HG03045 (cell line): ENCODE results near the gene ZC3H8.

Source experiments
- ATAC-seq: cut with Tn5 transposase; IDR thresholded peaks from one replicate; pipeline ENCODE4 v1.9.1; 2021; ENCODE audit warnings: mild to moderate bottlenecking, moderate library complexity; ENCODE audit not compliant: unreplicated experiment

The ZC3H8 gene

DNA sequence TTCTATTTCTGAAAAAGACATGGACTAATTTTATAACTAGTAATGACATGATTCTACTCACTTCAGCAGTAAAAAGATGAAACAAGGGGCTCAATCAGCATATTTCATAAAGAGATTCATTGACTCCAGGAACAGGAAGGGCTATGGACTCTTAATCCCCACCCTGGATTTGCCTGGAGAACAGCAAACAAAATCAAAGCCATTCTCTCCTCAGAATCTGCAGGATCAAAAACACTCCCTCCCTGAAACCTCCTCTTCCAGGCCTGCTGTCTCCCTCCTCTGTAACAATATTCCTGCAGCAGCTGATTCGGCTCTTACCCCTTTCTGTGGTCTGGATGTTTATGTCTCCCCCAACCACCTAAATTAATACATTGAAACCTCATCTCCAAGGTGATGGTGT is 57.0 kb downstream of the ZC3H8 start:
- ATAC-seq = no peak

GRCh38 chr2:112195950-112196349 is 58.9 kb downstream of the ZC3H8 start:
- no peak for ATAC-seq

DNA sequence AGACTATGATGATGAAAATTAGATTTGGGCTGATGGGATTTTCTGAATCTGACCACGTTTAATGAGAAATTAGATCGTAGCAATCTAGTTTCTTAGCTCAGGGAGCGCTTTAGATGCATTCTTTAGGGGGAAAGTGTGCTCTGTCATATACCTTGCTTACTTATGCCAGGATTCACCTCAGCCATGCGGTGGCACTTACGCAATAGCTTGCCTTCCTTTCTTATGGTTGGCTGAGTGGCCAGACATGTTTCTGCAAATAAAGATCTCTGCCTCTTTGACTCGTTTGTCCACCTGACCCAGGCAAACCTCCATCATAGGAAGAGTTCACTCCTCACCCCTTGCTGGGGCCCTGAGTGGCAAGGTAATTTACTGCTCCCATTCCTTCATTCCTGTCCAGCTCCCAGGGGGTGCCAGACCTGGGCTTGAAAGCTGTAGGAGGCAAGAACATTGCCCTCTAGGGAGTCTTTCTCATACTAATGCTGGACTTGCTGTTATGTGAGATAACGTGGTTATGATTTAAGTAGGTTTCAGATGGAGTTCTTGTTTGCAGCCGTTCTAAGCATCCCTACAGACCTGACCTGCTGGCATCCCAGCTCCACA is 59.6 kb downstream of the ZC3H8 start:
- ATAC-seq = no peak

DNA sequence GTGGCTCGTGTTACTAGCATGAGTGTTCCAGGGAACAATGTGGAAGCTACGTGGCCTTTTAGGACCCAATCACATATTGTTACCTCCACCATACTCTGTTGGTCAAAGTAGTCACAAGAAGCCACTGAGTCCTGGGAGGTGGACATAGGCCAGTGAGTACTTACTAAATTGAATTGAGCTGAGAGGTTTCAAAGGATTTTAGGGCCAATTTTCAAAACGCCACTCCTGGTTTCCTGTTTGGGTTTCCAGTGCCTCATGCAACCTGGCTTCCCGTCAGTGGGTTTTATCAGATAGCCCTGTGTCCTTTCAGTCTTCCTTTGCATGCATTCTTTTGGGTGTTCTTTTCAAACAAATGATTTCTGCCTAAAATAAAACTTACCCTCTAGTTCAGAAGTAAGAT is 60.4 kb downstream of the ZC3H8 start:
- no peak for ATAC-seq

DNA sequence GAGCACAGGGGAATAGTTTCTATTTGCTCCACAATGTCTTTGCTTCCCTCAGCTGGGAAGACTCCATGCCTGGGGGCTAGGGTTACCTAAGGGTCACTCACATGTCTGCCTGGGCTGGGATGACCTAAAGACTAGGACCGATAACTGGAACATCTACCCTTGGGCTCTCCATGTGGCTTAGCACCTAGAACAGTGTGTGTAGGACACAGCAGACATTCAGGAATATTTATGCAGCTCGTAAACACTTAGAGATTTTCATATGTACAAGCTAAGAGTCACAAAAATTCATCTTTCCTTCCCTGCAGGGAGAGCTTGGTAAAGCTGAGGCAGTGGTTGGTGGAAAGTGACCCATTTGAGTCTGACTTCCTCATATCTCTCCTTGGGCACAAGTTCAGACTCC is 60.8 kb downstream of the ZC3H8 start:
- no peak for ATAC-seq

- ATAC-seq = no peak
Measured at GRCh38 chr2:112189001-112189556, 65.8 kb downstream of the ZC3H8 start.

DNA sequence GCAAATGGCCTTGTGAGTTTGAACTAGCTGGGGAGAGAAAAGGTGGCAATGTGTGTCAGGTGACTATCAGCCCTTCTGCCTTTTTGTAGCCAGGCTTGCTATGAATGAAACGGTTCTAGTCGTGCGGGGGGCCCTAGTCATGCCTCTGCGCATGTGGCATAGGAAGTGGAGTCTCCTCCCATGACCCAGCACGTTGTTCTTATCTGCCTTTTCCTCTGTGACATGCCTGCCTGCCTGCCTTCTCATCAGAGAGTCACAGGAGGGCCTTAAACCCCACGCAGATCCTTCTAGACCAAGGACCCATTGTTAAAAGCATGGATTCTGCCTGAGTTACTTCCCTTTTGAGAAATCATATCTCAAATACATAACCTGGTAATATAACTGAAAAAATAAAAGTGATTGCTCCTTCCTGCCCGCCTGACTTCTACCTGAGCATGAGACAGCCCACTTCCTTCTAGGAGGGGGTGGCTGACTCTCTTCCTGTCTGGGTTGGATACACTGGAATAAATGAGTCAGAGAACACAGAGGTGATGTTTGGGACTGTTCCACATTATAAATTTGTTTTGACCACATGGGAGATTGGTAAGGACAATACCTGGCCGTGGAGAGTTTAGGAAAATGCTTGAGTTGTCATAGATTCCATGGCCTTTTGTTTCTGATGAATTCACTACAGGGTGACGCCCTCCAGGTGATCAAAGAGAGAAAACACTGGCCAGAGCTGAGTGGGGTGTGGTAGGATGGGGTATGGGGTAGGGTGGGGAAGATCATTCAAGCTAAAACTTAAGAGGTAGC is 66.8 kb downstream of the ZC3H8 start:
- no peak for ATAC-seq

DNA sequence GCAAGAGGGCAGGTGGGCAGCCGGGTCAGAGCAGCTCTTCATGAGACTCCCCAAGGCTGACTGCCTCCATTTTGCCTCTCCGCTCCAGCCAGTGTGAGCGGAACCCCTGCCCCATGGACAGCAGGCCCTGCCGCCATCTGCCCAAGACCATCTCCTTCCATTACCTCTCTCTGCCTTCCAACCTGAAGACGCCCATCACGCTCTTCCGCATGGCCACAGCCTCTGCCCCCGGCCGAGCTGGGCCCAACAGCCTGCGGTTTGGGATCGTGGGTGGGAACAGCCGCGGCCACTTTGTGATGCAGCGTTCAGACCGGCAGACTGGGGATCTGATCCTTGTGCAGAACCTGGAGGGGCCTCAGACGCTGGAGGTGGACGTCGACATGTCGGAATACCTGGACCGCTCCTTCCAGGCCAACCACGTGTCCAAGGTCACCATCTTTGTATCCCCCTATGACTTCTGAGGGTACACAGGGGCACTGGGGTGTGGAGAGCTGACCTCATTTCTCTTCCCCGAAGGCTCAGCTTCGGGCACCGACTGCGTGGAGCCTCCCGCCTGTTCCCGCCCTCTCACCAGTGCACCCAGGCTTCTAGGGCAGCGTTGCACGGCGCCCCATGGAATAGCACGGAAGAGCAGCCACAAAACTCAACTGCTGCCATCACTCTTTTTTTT is 67.7 kb downstream of the ZC3H8 start:
- no peak for ATAC-seq

DNA sequence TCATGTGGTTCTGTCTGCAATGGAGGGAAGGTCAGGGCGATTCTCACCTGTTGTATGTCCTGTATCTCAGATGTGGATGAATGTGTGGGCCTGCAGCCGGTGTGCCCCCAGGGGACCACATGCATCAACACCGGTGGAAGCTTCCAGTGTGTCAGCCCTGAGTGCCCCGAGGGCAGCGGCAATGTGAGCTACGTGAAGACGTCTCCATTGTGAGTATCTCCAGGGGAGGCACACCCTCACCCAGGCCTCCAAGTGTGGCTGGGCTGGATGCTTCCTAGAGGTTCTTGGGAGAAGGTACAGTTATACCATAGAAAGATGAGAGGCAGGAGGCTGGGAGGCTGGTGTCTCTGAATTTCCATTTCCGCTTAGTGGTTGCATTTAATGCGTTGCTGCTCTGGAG is 69.7 kb downstream of the ZC3H8 start:
- ATAC-seq = no peak

GRCh38 chr2:112184121-112184520 is 70.7 kb downstream of the ZC3H8 start:
- no peak for ATAC-seq

DNA sequence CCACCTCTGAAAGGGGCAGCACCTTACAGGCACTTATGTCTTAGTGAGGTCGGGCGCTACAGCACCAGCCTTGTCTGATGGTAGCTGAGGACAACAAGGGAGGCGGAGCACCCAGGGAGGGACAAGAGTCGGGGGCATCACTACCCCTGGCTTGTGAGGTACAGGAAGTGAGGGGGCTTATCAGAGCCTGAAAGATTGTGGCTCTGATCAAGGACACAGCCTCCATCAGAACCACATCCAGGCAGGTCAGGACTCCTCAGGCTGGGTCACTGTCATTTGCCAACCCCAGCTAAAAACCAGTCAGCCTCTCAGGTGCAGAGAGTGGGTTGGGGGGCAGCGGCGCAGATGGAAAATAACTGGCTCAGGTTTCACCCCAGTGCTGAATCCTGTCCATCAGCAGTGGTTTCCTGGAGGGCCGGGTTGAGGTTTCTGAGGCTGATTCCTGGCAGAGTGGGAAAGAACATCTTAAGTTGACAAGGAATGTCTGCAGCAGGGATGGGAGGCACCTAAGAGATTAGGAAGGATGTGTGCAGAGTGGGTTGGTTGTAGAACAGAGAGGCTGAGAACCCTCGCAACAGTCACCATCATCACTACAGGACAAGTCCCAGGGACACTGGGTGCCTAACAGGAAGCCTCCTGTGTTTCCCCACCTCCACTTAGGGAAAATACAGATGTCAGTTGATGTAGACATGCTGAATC is 71.4 kb downstream of the ZC3H8 start:
- ATAC-seq = no peak

DNA sequence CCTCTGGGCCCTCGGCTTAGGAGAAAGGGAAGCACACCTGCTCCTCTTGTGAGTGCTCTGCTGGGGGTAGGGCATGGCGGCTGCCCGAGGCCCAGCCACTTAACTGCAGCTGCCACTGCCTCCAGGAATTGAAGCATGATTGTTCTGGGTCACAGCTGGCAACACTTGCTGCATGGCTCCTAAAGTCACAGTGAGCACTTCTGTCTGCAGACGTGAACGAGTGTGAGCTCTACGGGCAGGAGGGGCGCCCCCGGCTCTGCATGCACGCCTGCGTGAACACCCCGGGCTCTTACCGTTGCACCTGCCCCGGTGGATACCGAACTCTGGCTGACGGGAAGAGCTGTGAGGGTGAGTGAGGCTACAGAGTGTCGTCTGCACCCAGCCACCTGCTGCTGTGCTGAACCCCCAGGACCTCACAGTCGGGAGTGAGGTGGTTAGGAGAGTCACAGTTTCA is 72.2 kb downstream of the ZC3H8 start:
- no peak for ATAC-seq

GRCh38 chr2:112181571-112182290 is 73.1 kb downstream of the ZC3H8 start:
- no peak for ATAC-seq

DNA sequence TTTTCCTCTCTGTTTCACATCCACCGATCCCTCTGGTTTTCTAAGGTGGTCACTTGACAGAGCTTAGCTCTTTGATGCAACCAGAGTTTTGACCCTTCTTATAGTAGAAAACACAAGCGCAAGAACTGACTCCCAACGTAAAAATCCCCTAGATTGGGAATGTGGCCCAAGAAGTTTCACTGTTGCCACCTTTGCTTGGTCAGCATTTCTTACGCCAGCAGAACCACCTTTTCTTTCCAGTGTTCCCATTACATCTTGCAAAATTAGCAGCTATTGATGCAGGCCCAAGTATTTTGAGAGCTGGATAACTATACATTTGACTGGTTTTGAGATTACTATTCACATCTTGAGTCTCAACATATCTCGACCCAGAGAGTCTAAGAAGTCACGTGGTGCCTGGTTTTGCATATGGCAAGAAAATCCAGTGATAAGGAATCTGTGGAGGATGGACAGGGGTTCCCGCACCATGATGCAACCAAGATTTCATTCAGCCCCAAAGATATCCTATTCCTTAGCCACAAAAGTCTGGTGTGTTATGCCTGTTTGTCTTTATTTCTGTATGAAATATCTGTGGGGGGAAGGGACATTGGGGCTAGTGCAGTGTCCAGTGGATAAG is 78.8 kb downstream of the ZC3H8 start:
- no peak for ATAC-seq

- ATAC-seq = no peak
Measured at GRCh38 chr2:112175333-112175732, 79.5 kb downstream of the ZC3H8 start.

DNA sequence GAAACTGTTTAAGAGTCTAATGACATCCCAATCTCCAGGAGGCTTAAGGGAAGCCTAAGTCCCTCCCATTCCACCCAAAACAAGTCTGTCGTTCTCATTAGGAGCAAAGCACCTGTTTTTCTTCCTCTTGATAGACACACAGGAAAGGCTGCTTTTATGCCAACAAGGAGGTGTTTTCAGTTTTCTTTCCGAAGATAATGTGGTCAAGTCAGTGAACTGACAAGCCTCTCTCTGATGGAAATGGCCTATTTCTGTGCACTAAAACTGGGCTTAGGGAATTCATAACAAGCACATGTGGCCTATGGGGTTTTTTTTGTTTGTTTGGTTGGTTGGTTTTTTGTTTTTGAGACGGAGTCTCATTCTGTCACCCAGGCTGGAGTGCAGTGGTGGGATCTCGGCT is 80.5 kb downstream of the ZC3H8 start:
- ATAC-seq = no peak

GRCh38 chr2:112173646-112174319 is 81.1 kb downstream of the ZC3H8 start:
- no peak for ATAC-seq

- ATAC-seq = no peak
Measured at GRCh38 chr2:112170495-112170894, 84.3 kb downstream of the ZC3H8 start.

DNA sequence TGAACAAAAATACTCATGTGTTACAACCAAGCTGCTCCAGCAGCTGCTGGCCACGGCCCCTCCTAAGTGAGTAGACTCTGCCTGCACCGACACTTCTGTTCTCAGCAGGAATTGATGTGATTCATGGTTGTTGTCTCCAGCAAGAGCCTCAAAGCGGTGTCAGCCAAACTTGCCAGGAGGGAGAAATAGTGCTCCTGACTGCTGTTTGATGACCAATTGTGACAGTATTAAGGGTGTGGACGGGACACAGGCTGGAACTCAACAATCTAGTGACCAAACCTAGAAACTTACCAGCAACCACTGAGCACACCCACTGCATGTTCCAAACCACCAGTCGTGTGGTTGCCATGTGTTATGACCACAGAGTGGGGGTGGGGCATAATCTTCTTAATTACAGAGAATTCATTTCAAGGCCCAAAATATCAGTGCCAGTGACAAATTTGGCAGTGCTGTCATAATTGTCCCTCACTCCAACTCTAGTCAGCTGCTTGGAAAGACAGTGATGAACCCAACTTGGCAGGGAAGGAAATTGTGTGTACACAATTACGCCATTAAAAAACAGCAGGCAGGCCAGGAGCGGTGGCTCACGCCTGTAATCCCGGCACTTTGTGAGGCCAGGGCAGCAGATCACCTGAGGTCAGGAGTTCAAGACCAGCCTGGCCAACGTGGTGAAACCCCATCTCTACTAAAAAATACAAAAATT is 86.3 kb downstream of the ZC3H8 start:
- ATAC-seq = no peak
